Osteoblast (primary cell): ENCODE results near the gene CEP162. TPM values are rescaled to one million over a fixed set of nuclear protein-coding genes. Genes with fewer than 3 reads are reported as not detected.

ENCODE experiments used
- DNase-seq: peaks from one replicate; pipeline ENCODE4 v3.0.0; 2011; ENCODE audit warnings: low spot score, mixed read lengths; ENCODE audit not compliant: insufficient read length; ENCODE audit errors: missing footprints
- H2AFZ ChIP-seq: 2 replicates; pipeline ENCODE4 v1.6.0; 2011; ENCODE audit warnings: mild to moderate bottlenecking, low read length
- H3K27ac ChIP-seq: 2 replicates; pipeline ENCODE4 v1.5.1; 2011; ENCODE audit warnings: mild to moderate bottlenecking, low read depth, low read length, moderate library complexity
- H3K27me3 ChIP-seq: 2 replicates; pipeline ENCODE4 v1.6.0; 2012; ENCODE audit warnings: mild to moderate bottlenecking, control low read depth, inconsistent platforms, low read length, moderate library complexity; ENCODE audit not compliant: insufficient read depth
- H3K36me3 ChIP-seq: 2 replicates; pipeline ENCODE4 v1.5.1; 2011; ENCODE audit warnings: mild to moderate bottlenecking, low read length, control low read depth, moderate library complexity; ENCODE audit not compliant: insufficient read depth
- H3K4me1 ChIP-seq: 2 replicates; pipeline ENCODE4 v1.5.1; 2011; ENCODE audit warnings: mild to moderate bottlenecking, low read length, control low read depth, moderate library complexity; ENCODE audit not compliant: insufficient read depth
- H3K4me2 ChIP-seq: 2 replicates; pipeline ENCODE4 v1.6.0; 2011; ENCODE audit warnings: mild to moderate bottlenecking, low read length; ENCODE audit not compliant: insufficient read depth
- H3K4me3 ChIP-seq: fragments of 200-600 bp; sonication (generic); 3 replicates; pipeline ENCODE4 v1.5.1; 2012; ENCODE audit warnings: mild to moderate bottlenecking, low read length, inconsistent platforms; ENCODE audit not compliant: insufficient read depth
- H3K79me2 ChIP-seq: 2 replicates; pipeline ENCODE4 v1.6.0; 2012; ENCODE audit warnings: mild to moderate bottlenecking, low read length, control low read depth, inconsistent platforms; ENCODE audit not compliant: insufficient read depth
- H3K9me3 ChIP-seq: 2 replicates; pipeline ENCODE4 v1.5.1; 2011; ENCODE audit warnings: low read depth, low read length, control low read depth
- H4K20me1 ChIP-seq: 2 replicates; pipeline ENCODE4 v1.6.0; 2012; ENCODE audit warnings: mild to moderate bottlenecking, low read length, control low read depth; ENCODE audit not compliant: insufficient read depth
- CTCF ChIP-seq: IDR thresholded peaks from 2 replicates; pipeline ENCODE4 v1.5.1; 2011; ENCODE audit warnings: mild to moderate bottlenecking, low read depth, low read length, moderate library complexity; ENCODE audit errors: extremely low read depth
- total RNA-seq: library from RNA; depleted of rRNA; stranded (reverse); fragments of >200 nt; gene quantifications from 2 replicates; pipeline ENCODE4 v1.2.3, GENCODE V29; 2012

CEP162 gene
- total RNA-seq, 1 donor = 17.0 TPM

GRCh38 chr6:84139311-84139710, 88.1 kb downstream of the CEP162 start:
- Histone ChIP-seq H3K9me3 (no peaks in the 10 kb centered on the region), H3K27me3 (no peaks in the 10 kb centered on the region), H3K27ac (no peak overlapping the region), H3K4me3 (no peak overlapping the region), H3K4me2 (no peak overlapping the region), H4K20me1 (no peaks in the 10 kb centered on the region), H2AFZ (no peak overlapping the region), H3K36me3 (no peaks in the 10 kb centered on the region), H3K4me1 (no peaks in the 10 kb centered on the region), H3K79me2 (no peaks in the 10 kb centered on the region)
- DNase-seq = no peak
- no peak for TF ChIP-seq CTCF

GRCh38 chr6:84137989-84138575, 89.4 kb downstream of the CEP162 start:
- DNase-seq = no peak
- H3K4me1 ChIP-seq = no peaks in the 10 kb centered on the region

GRCh38 chr6:84137051-84137375, 90.4 kb downstream of the CEP162 start:
- no peak for TF ChIP-seq CTCF
- no peaks in the 10 kb centered on the region for H3K27me3 ChIP-seq
- no peak for DNase-seq
- H3K36me3 ChIP-seq = no peaks in the 10 kb centered on the region
- no peak overlapping the region for H3K27ac ChIP-seq
- no peaks in the 10 kb centered on the region for H3K79me2 ChIP-seq
- H3K4me2 ChIP-seq = no peak overlapping the region
- no peak overlapping the region for H3K4me3 ChIP-seq
- no peaks in the 10 kb centered on the region for H4K20me1 ChIP-seq
- no peaks in the 10 kb centered on the region for H3K4me1 ChIP-seq
- no peaks in the 10 kb centered on the region for H3K9me3 ChIP-seq
- no peak overlapping the region for H2AFZ ChIP-seq

More at GRCh38 chr6:84137989-84138575, 89.4 kb downstream of the CEP162 start:
- no peak for TF ChIP-seq CTCF
- Histone ChIP-seq H3K27ac (no peak overlapping the region), H3K4me2 (no peak overlapping the region), H3K9me3 (no peaks in the 10 kb centered on the region), H2AFZ (no peak overlapping the region), H3K4me3 (no peak overlapping the region), H3K36me3 (no peaks in the 10 kb centered on the region), H4K20me1 (no peaks in the 10 kb centered on the region), H3K79me2 (no peaks in the 10 kb centered on the region), H3K27me3 (no peaks in the 10 kb centered on the region)

GRCh38 chr6:84136364-84137050, 90.9 kb downstream of the CEP162 start:
- Histone ChIP-seq H2AFZ (no peak overlapping the region), H3K27ac (no peak overlapping the region), H3K4me1 (no peaks in the 10 kb centered on the region), H3K79me2 (no peaks in the 10 kb centered on the region), H3K27me3 (no peaks in the 10 kb centered on the region), H3K4me2 (no peak overlapping the region), H3K9me3 (no peaks in the 10 kb centered on the region), H3K4me3 (no peak overlapping the region), H3K36me3 (no peaks in the 10 kb centered on the region), H4K20me1 (no peaks in the 10 kb centered on the region)
- no peak for DNase-seq
- no peak for TF ChIP-seq CTCF
